ENCODE measurements around the gene SKOR1.
A peak's percentile ranks its signal among the peaks of the same experiment; 100 is the strongest.

SKOR1 gene, protein sequence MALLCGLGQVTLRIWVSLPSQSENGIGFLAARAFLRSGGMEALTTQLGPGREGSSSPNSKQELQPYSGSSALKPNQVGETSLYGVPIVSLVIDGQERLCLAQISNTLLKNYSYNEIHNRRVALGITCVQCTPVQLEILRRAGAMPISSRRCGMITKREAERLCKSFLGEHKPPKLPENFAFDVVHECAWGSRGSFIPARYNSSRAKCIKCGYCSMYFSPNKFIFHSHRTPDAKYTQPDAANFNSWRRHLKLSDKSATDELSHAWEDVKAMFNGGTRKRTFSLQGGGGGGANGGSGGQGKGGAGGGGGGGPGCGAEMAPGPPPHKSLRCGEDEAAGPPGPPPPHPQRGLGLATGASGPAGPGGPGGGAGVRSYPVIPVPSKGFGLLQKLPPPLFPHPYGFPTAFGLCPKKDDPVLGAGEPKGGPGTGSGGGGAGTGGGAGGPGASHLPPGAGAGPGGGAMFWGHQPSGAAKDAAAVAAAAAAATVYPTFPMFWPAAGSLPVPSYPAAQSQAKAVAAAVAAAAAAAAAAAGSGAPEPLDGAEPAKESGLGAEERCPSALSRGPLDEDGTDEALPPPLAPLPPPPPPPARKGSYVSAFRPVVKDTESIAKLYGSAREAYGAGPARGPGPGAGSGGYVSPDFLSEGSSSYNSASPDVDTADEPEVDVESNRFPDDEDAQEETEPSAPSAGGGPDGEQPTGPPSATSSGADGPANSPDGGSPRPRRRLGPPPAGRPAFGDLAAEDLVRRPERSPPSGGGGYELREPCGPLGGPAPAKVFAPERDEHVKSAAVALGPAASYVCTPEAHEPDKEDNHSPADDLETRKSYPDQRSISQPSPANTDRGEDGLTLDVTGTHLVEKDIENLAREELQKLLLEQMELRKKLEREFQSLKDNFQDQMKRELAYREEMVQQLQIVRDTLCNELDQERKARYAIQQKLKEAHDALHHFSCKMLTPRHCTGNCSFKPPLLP

DNA sequence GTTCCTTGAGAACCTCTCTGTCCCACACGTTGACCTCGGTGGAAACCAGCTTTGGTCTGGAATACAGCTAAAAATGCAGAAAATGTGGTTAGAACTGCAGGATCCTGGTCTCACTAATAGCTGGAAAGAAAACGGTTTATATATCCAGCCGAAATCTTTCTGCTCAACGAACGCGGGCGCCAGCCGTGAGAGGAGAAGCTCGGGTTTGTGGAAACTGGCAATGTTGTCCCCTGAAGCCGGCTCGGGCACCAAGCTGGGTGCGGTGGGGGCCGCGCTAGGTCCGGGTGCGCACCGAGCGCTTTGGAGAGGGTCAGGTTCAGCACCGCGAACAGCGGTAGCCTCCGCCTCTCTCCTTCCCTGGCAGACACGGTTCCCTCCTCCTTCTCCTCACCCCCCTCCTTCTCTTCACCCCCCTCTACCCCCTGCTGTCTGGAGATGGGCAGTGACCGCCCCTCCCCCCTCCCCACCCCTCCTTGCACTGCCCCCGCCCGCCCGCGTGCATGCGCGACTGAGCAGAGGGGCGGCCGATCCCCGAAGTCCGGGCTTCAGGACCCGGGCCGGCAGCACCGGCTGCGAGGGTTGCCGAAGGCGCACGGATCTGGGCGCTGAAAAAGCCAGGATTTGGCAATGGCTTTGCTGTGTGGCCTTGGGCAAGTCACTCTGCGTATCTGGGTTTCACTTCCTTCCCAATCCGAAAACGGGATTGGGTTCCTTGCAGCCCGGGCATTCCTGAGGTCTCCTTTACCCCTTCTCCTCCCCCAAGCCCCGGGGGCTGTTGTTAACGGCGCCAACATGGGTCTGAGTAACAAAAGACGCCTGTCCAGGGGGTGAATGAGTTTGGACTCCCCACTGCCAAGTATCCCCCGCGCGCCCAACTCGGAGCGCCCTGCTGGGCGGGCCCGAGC, at the start of gene SKOR1:
SKOR1 (plus strand) TSS at position 534 of the 905 bp plus-strand sequence; CDS start at position 628, 94 bp downstream.
- DNase-seq = no peak

DNA sequence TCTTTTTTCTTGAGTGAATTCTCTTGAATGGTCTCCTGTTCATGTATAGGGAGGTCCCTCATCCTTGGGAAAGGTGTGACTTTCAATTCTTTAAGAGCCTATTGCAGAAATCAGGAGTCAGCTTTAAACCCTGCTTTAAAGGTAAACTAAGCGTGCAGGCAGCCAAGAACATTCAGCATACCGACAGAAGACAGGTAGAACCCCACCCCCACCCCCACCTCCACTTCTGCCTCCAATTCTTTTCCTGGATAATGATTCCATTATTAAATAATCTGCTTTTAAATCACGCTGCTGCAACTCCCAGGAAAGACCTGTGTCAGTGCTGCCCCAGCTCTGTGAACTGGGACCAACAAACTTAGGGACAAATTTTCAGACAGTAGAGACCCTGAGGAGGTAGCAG, 49.3 kb upstream of the SKOR1 start:
- no peak for DNase-seq

- DNase-seq = no peak
These were observed 48.7 kb upstream of the SKOR1 start for GRCh38 chr15:67776600-67776999.

GRCh38 chr15:67777071-67777470, 48.2 kb upstream of the SKOR1 start:
- DNase-seq = no peak

DNA sequence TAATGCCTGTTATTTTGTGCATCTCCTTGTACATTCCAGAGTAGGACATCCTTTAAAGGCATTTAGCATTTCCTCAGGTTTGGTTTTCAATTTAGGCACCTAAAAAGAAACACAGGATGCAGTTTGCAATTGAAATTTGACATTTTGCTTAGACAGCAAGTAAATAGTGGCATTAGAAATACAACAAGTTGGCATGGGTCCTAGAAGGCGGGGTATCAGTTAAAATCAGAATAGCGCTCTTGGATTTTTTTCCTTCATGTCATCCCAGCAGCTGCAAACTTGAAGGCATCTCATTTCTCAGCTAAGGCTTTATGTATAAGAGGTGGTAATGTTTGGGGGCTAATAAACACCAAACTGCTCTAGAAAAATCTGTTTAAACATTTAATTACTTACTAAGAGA, 47.5 kb upstream of the SKOR1 start:
- no peak for DNase-seq

DNA sequence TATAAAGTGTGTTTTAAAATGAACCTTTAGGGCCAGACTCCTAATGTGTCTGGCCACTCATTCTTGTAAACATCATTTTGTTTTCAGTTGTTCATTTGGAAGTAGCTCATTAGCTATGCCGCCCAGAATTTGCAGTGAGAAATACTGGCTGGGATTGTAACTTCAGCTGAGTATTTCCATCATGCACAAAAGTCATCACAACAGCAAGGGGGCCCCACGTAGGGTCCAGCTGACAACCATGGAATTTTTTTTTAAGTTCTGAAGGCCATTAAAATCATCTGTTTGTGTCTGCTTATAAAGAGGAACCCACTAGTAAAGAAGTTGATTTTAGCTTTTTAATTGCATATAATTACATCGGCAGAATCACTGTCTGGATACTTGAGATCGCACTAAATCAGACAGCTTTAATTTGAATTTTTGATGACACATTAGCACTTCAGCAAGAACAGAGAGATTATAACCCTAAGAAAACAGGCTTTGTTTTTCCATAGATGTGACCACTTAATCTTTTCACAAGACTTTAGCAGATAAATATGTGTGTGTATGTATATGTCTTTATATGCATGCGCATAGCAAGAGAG, 46.3 kb upstream of the SKOR1 start:
- no peak for DNase-seq

GRCh38 chr15:67779549-67780111, 45.7 kb upstream of the SKOR1 start:
- no peak for DNase-seq

DNA sequence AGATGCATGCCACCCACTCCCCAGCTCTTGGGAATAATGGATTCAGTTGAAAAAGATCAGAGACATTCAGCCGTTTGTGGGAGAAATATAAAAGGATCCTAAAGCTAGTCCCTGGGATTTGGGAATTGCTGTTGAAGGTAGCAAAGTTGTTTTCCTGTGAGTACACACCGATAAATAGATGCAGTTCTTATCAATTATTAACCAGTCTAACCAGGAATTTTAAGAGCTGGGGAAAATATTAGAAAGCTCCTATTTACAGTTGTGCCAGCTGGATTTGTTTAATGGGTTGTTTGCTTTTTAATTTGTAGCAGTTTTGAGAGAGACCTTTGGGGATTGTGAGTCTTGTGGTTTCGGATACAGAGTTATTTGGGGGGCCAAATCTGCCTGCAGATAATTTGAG, 44.2 kb upstream of the SKOR1 start:
- DNase-seq = no peak

DNA sequence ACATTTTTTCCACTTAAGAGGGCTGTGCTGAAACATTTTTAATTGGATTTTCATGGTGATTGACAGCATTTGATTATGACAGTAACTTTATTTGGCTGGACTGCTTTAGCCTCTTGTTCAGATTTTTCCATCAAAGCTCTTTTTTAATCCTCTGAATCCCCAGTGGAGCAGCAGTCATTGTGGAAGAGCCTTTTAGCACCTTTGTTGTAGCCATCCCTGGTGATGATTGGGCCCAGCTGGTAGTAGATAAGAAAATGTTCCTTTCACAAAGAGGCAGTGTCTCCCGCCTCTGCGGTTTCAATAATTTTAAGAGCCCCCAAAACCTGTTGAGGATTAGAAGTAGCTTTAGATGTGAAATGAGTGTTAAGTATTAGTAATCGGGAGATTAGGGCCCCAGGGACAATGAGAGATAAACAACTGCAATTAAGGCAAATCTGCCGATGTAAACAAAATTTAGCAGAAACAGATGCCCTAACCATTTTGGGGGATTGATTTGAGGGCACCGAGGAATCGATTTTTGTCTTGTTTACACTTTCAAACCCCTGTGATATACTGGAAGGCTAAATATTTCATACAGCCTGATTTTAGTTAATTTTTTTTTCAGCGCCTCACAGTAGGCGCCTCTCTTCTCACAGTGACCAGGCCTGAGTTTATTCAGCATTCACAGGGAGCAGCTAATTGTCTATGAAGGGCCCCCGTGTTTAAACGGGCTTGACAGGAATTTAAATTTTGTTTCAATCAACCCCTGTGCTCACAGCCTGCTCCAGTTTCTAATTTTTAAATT, 43.2 kb upstream of the SKOR1 start:
- no peak for DNase-seq

DNA sequence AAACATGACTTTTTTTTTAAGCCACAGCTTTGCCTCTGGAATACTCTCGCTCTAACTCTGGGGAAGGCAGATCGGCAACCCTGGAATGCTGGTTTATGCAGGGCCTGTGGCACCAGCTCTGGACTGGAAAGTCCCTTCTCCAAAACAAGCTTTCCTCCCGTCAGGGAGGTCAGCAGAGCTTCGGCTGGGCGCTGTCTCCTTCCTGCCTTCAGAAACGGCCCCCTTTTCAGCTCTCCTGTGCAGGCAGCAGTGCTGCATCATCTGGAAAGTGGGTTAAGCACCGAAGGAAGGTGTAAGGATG, 42.7 kb upstream of the SKOR1 start:
- DNase-seq = no peak

DNA sequence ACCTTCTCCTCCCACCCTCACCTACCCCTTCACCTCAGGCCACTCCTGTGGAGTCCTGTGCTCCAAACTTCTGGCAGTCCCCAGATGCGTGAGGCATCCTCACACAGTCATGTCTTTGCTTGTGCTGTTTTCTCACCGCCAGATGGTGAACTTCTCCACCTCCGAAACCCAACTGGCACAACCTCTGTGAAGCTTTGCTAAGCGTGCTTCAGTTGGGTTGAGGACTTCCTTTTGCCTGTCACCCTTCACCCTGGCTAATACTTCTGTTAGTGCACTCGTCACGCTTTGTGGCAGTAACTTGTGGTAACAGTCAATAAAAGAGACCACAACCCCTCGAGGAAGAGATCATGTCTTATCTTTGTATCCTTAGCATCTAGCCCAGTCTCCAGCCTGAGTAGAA, 42.0 kb upstream of the SKOR1 start:
- DNase-seq = peak; percentile 75

DNA sequence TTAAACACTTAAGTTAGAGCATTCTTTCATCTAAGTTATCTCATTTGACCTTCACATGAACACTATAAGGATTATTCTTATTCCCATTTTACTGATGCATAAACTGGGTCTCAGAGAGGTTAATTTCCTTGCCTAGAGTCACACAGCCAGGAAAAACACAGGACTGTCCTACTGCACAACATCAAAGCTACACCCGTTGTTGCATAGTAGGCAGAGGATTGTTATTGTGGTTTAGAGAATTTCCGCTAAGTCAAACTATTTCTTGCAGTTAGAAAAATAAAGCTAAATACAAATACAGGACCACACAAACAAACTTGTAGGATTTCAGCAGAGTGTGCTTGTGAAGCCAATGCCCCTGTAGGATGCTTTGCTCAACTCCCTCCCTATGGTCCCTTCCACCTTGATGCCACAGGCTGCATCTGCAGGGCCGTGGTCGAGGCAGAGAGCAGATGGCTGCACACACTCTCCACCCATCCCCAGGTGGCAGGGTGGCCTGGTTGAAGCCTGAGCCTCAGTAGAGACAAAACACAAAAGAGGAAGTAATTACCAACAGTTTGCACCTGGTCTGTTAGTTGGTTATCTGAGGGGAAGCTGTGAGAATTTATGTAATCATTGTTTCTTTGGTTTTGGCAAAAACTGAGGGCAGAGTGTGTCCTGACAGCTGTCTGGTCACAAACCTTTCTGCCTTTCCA, 41.1 kb upstream of the SKOR1 start:
- no peak for DNase-seq

GRCh38 chr15:67784856-67785430, 40.4 kb upstream of the SKOR1 start:
- no peak for DNase-seq

DNA sequence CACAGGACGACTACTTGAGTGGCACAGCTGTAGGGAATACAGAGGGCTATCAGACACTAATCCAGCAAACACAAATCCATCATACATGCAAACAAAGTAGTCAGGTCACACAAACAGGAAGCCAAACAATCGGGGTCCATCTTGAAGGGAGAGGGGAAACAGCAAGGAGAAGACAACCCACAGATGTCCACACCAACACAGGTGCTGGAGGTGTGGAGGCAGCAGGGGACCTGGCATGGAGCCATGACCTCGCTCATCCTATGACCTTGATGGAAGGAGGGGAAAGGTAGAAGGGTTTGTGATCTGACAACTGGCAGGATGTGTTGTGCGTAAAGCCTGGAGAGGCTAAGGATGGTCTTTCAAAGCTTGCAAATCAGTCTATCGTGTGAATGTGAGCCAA, 39.9 kb upstream of the SKOR1 start:
- DNase-seq = no peak

GRCh38 chr15:67786646-67787045, 38.7 kb upstream of the SKOR1 start:
- no peak for DNase-seq

GRCh38 chr15:67788986-67789385, 36.3 kb upstream of the SKOR1 start:
- DNase-seq = no peak

- DNase-seq = no peak
These were observed 34.5 kb upstream of the SKOR1 start for GRCh38 chr15:67790610-67791319.

GRCh38 chr15:67792250-67792942, 32.9 kb upstream of the SKOR1 start:
- no peak for DNase-seq
